ENCODE results near the gene UBE2N. TPM values are rescaled to one million over a fixed set of nuclear protein-coding genes. Genes with fewer than 3 reads are reported as not detected.

Gene UBE2N
- 58.4 and 72.9 TPM in 2 replicates for total RNA-seq

GRCh38 chr12:93441617-93442410, at the start of gene UBE2N:
Gene UBE2N, minus strand, starts transcription at chr12:93441947. Its CDS starts 63 bp downstream, at chr12:93441884.
- peak; percentile 76 for DNase-seq (ENCODE audit: low read depth)

GRCh38 chr12:93484315-93484981, 42.7 kb upstream of the UBE2N start:
- peak; percentile 34 for DNase-seq (ENCODE audit: low read depth)

- DNase-seq (ENCODE audit: low read depth) = no peak
Measured at GRCh38 chr12:93483151-93483807, 41.5 kb upstream of the UBE2N start.

GRCh38 chr12:93482721-93483120, 41.0 kb upstream of the UBE2N start:
- no peak for DNase-seq (ENCODE audit: low read depth)

GRCh38 chr12:93476555-93476954, 34.8 kb upstream of the UBE2N start:
- DNase-seq (ENCODE audit: low read depth) = no peak

- DNase-seq (ENCODE audit: low read depth) = no peak
Measured at GRCh38 chr12:93469386-93469785, 27.6 kb upstream of the UBE2N start.

GRCh38 chr12:93468008-93468371, 26.2 kb upstream of the UBE2N start:
- no peak for DNase-seq (ENCODE audit: low read depth)

GRCh38 chr12:93467351-93468007, 25.7 kb upstream of the UBE2N start, which contains the start of gene MRPL42:
Gene MRPL42, plus strand, starts transcription at chr12:93467514. Its CDS starts 1,772 bp downstream, at chr12:93469286.
- peak; percentile 75 for DNase-seq (ENCODE audit: low read depth)

- DNase-seq (ENCODE audit: low read depth) = no peak
Measured at GRCh38 chr12:93466625-93467350, 25.0 kb upstream of the UBE2N start.

GRCh38 chr12:93465841-93466240, 24.1 kb upstream of the UBE2N start:
- DNase-seq (ENCODE audit: low read depth) = no peak

GRCh38 chr12:93461503-93461902, 19.8 kb upstream of the UBE2N start:
- no peak for DNase-seq (ENCODE audit: low read depth)

- DNase-seq (ENCODE audit: low read depth) = no peak
Measured at GRCh38 chr12:93460902-93461301, 19.2 kb upstream of the UBE2N start.

GRCh38 chr12:93460003-93460402, 18.3 kb upstream of the UBE2N start:
- no peak for DNase-seq (ENCODE audit: low read depth)

- no peak for DNase-seq (ENCODE audit: low read depth)
Measured at GRCh38 chr12:93459097-93459496, 17.4 kb upstream of the UBE2N start.

- no peak for DNase-seq (ENCODE audit: low read depth)
Measured at GRCh38 chr12:93456077-93456476, 14.3 kb upstream of the UBE2N start.

- DNase-seq (ENCODE audit: low read depth) = peak; percentile 89
Measured at GRCh38 chr12:93453633-93454032, 11.9 kb upstream of the UBE2N start.

GRCh38 chr12:93451423-93452158, 9.8 kb upstream of the UBE2N start:
- DNase-seq (ENCODE audit: low read depth) = no peak

GRCh38 chr12:93449277-93449676, 7.5 kb upstream of the UBE2N start:
- no peak for DNase-seq (ENCODE audit: low read depth)

GRCh38 chr12:93448796-93449195, 7.0 kb upstream of the UBE2N start:
- DNase-seq (ENCODE audit: low read depth) = no peak

- DNase-seq (ENCODE audit: low read depth) = no peak
Measured at GRCh38 chr12:93447555-93448290, 6.0 kb upstream of the UBE2N start.

Data from renal cortical epithelial cell (primary cell).